ENCODE measurements around the gene CCDC134. TPM values are rescaled to one million over a fixed set of nuclear protein-coding genes. Genes with fewer than 3 reads are reported as not detected.

The CCDC134 gene
- total RNA-seq, 4 donors from 2014 or later = 6.6 to 18.8 (median 14.4) TPM

DNA sequence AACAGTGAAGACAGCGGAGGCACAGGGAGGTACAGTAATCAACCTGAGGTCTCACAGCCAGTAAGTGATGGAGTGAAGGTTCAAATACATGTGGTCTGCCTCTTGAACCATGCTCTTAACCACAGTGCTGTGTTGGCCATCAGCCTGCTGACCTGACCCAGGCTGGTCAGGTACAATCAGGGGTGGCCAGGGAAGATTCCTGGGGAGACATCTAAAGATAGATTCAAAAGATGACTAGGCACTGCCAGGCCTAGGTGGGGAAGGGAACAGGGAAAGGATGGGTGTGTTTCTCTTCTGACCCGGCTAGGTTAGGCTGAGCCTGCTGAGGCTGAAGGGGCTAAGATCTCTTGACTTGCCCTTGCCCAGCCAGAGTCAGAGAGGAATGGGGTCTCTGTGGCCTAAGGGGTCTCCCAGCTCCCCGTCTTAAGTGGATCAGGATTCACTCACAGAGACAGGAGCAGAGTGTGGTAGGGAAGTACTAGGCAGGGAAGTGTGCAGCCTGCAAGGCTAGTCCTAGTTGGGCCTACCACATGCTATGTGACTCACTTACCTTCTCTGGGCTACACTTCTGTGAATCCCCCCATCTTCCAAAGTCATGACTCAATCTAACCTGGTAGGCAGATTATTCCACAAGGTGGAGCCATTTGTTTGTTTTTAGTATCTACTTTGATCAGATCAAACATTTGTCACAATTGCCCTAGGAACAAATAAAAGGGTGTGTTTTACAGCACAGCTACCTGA lies 22.0 kb downstream of the CCDC134 start:
- Histone ChIP-seq H3K27me3 (no peaks in the 10 kb centered on the region), H3K27ac (no peak overlapping the region), H3K36me3 (no peaks in the 10 kb centered on the region), H3K4me1 (peaks cover 0 to 5% of the 10 kb centered on the region in 2 donors), H3K9me3 (no peaks in the 10 kb centered on the region), H3K4me3 (replicated peaks in 1 of 3) (no peak overlapping the region)
- TF ChIP-seq POLR2A (IDR thresholded peaks at IDR 0.05) = no peak
- TF ChIP-seq, protein P1, sequence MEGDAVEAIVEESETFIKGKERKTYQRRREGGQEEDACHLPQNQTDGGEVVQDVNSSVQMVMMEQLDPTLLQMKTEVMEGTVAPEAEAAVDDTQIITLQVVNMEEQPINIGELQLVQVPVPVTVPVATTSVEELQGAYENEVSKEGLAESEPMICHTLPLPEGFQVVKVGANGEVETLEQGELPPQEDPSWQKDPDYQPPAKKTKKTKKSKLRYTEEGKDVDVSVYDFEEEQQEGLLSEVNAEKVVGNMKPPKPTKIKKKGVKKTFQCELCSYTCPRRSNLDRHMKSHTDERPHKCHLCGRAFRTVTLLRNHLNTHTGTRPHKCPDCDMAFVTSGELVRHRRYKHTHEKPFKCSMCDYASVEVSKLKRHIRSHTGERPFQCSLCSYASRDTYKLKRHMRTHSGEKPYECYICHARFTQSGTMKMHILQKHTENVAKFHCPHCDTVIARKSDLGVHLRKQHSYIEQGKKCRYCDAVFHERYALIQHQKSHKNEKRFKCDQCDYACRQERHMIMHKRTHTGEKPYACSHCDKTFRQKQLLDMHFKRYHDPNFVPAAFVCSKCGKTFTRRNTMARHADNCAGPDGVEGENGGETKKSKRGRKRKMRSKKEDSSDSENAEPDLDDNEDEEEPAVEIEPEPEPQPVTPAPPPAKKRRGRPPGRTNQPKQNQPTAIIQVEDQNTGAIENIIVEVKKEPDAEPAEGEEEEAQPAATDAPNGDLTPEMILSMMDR (IDR thresholded peaks at IDR 0.05) = peak in 4 of 6 experiments; percentile 33 to 57 (median 46)
- intact Hi-C loops (cut with DNase I) = loop anchor here (5.0 kb wide), 1 partner anchor 120 kb away; no protein-coding TSS in a partner anchor
- no peak for DNase-seq
- WGBS, 2 donors = 91 to 93% methylated on average over 3 of the region's 3 CpGs

DNA sequence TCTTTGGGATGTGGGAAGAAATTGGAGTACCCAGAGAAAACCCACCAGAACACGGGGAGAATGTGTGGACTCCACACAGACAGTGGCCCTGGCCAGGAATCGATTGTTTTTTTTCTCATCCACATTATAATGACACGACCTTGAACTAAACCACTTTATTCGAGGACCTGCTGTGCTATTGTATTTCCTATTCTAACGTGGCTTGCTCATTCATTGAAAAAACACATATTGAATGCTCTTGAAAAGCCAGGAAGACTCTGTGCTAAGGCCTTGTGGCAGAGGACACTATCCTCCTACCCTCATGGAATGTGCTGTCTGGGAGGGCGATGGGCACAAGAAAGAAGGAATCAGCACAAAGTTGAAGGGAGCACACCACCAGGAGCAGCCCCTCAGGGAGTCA lies 23.3 kb downstream of the CCDC134 start:
- Histone ChIP-seq H3K36me3 (no peaks in the 10 kb centered on the region), H3K9me3 (no peaks in the 10 kb centered on the region), H3K4me1 (peaks cover 0 to 5% of the 10 kb centered on the region in 2 donors), H3K27me3 (no peaks in the 10 kb centered on the region), H3K27ac (no peak overlapping the region), H3K4me3 (replicated peaks in 1 of 3) (no peak overlapping the region)
- TF ChIP-seq, protein P1 (IDR thresholded peaks at IDR 0.05) = no peak
- no peak for TF ChIP-seq POLR2A (IDR thresholded peaks at IDR 0.05)
- intact Hi-C loops (cut with DNase I) = loop anchor here (5.0 kb wide), 1 partner anchor 119 kb away; no protein-coding TSS in a partner anchor
- DNase-seq = no peak
- 78 to 80% methylated on average over 6 of the region's 6 CpGs for WGBS, 2 donors

DNA sequence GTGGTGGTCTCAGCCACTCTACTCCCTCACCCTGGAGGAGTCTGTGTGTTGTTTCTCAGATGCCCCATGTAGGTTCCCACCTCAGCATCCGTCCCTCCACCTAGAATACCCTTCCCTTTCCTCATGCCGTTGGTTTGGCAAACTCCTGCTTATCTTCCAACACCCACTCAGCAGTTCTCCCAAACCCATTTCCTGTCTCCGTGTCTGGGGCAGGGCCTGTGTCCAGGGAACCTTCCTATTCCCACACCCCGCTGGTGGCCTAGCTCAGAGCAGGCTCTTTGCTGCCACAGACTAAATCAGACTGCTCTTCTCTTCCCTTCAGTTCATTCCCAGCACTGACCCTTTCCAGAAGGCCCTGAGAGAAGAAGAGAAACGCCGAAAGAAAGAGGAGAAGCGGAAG lies 24.9 kb downstream of the CCDC134 start:
- TF ChIP-seq POLR2A (IDR thresholded peaks at IDR 0.05) = no peak
- TF ChIP-seq, protein P1 (IDR thresholded peaks at IDR 0.05) = no peak
- Histone ChIP-seq H3K36me3 (no peaks in the 10 kb centered on the region), H3K27me3 (no peaks in the 10 kb centered on the region), H3K4me1 (peaks cover 0 to 5% of the 10 kb centered on the region in 2 donors), H3K9me3 (no peaks in the 10 kb centered on the region), H3K27ac (peak overlapping the region in 1 of 3 donors; percentile 51), H3K4me3 (replicated peaks in 1 of 3) (no peak overlapping the region)
- intact Hi-C loops (cut with DNase I) = no loop called here
- WGBS, 2 donors = 73% methylated on average over 7 of the region's 7 CpGs
- DNase-seq = no peak

- peaks cover 0 to 5% of the 10 kb centered on the region in 2 donors for H3K4me1 ChIP-seq
- DNase-seq = no peak
- 100% methylated on average over 2 of the region's 3 CpGs; no CpG with 5 or more reads in 1 of the 2 donors for WGBS, 2 donors
- TF ChIP-seq POLR2A (IDR thresholded peaks at IDR 0.05) = no peak
- TF ChIP-seq, protein P1 (IDR thresholded peaks at IDR 0.05) = no peak
- intact Hi-C loops (cut with DNase I) = no loop called here
- H3K9me3 ChIP-seq = no peaks in the 10 kb centered on the region
- H3K4me3 ChIP-seq (replicated peaks in 1 of 3) = no peak overlapping the region
- no peaks in the 10 kb centered on the region for H3K36me3 ChIP-seq
- H3K27me3 ChIP-seq = no peaks in the 10 kb centered on the region
- H3K27ac ChIP-seq = peak overlapping the region in 1 of 3 donors; percentile 51
Observed at GRCh38 chr22:41826021-41826420, 25.5 kb downstream of the CCDC134 start.
